Hippocampal formation (tissue), 2 donors: ENCODE results near the gene ABCG2.
"Not testable (repeated sequence)": the region's sequence is repeated elsewhere in the genome, so short reads cannot be mapped to it uniquely, and the experiment has no call there.

Source experiments
- DNase-seq, 2 donors: peaks; one replicate each; lab custom pipeline; 2025; lab: John Stamatoyannopoulos, UW

The ABCG2 gene

GRCh38 chr4:88112856-88113255 lies 45.6 kb downstream of the ABCG2 start:
- DNase-seq = no peak

- DNase-seq = no peak
Observed at GRCh38 chr4:88110826-88111225, 47.6 kb downstream of the ABCG2 start.

GRCh38 chr4:88109123-88109881 lies 49.1 kb downstream of the ABCG2 start:
- DNase-seq = no peak

- DNase-seq = no peak
Observed at GRCh38 chr4:88108747-88109122, 49.7 kb downstream of the ABCG2 start.

- not testable (repeated sequence) for DNase-seq
Observed at GRCh38 chr4:88108108-88108465, 50.4 kb downstream of the ABCG2 start.

GRCh38 chr4:88107406-88108107 lies 50.9 kb downstream of the ABCG2 start:
- DNase-seq = peak in 1 of 2 donors; percentile 3

- no peak for DNase-seq
Observed at GRCh38 chr4:88106205-88106604, 52.2 kb downstream of the ABCG2 start.

GRCh38 chr4:88104902-88105610 lies 53.4 kb downstream of the ABCG2 start:
- DNase-seq = no peak

GRCh38 chr4:88102026-88102425 lies 56.4 kb downstream of the ABCG2 start:
- no peak for DNase-seq

- DNase-seq = peak; percentile 13 to 40
Observed at GRCh38 chr4:88101165-88101564, 57.3 kb downstream of the ABCG2 start.

- no peak for DNase-seq
Observed at GRCh38 chr4:88098993-88099752, 59.3 kb downstream of the ABCG2 start.

GRCh38 chr4:88097781-88098180 lies 60.7 kb downstream of the ABCG2 start:
- DNase-seq = no peak

- no peak for DNase-seq
Observed at GRCh38 chr4:88097301-88097700, 61.1 kb downstream of the ABCG2 start.

- DNase-seq = no peak
Observed at GRCh38 chr4:88093874-88094273, 64.6 kb downstream of the ABCG2 start.

GRCh38 chr4:88091378-88091777 lies 67.1 kb downstream of the ABCG2 start:
- DNase-seq = no peak

GRCh38 chr4:88090898-88091297 lies 67.5 kb downstream of the ABCG2 start:
- peak in 1 of 2 donors; percentile 28 for DNase-seq

- DNase-seq = no peak
Observed at GRCh38 chr4:88087004-88087403, 71.4 kb downstream of the ABCG2 start.

GRCh38 chr4:88080626-88081025 lies 77.8 kb downstream of the ABCG2 start:
- DNase-seq = no peak

GRCh38 chr4:88078579-88078978 lies 79.9 kb downstream of the ABCG2 start:
- no peak for DNase-seq

GRCh38 chr4:88077911-88078524 lies 80.4 kb downstream of the ABCG2 start:
- no peak for DNase-seq

GRCh38 chr4:88075336-88075735 lies 83.1 kb downstream of the ABCG2 start:
- DNase-seq = no peak

- no peak for DNase-seq
Observed at GRCh38 chr4:88070031-88070430, 88.4 kb downstream of the ABCG2 start.
